A549 (cell line): ENCODE data around the gene GJD3.

ENCODE experiments used
- CEBPB ChIP-seq, 2 experiments: fragments of >200 bp in 1 of 2; sonication (Bioruptor Twin) in 1 of 2; formaldehyde crosslinking in 1 of 2; IDR thresholded peaks; 2 replicates each; pipeline ENCODE4 v1.6.1; 2012 to 2016
- CTCF ChIP-seq: fragments of >200 bp; sonication (Bioruptor Twin); formaldehyde crosslinking; IDR thresholded peaks from 3 replicates; pipeline ENCODE4 v1.5.1; 2016
- EHMT2 ChIP-seq: fragments of 200-600 bp; sonication (generic); IDR thresholded peaks from 2 replicates; pipeline ENCODE4 v1.6.1; 2016; ENCODE audit warnings: antibody characterized with exemption, low read depth, mild to moderate bottlenecking, moderate library complexity
- ELK1 ChIP-seq: fragments of 150-350 bp; IDR thresholded peaks from 2 replicates; pipeline ENCODE4 v1.6.1; 2014; ENCODE audit warnings: low read depth, mild to moderate bottlenecking, low read length
- EP300 ChIP-seq, 2 experiments: fragments of >200 bp; sonication (Bioruptor Twin); formaldehyde crosslinking; IDR thresholded peaks; 2 replicates in 1 of 2; 3 replicates in 1 of 2; pipeline ENCODE4 v1.6.1; 2016 to 2017
- JUN ChIP-seq, 2 experiments: fragments of >200 bp; sonication (Bioruptor Twin); formaldehyde crosslinking; IDR thresholded peaks; 2 replicates in 1 of 2; 3 replicates in 1 of 2; pipeline ENCODE4 v1.6.1; 2016 to 2017
- MAFK ChIP-seq: fragments of 450-650 bp; IDR thresholded peaks from 2 replicates; pipeline ENCODE4 v1.6.1; 2014; ENCODE audit not compliant: partially characterized antibody
- MAX ChIP-seq: IDR thresholded peaks from 2 replicates; pipeline ENCODE4 v1.6.1; 2012
- MAZ ChIP-seq: fragments of 150-350 bp; IDR thresholded peaks from 2 replicates; pipeline ENCODE4 v1.6.1; 2014; ENCODE audit warnings: antibody characterized with exemption, low read depth, low read length, borderline replicate concordance
- NFE2L2 ChIP-seq: fragments of 150-350 bp; conservative IDR thresholded peaks from 2 replicates; pipeline ENCODE4 v1.6.1; 2014; ENCODE audit warnings: low read length
- POLR2A ChIP-seq: IDR thresholded peaks from 2 replicates; pipeline ENCODE4 v1.6.1; 2012; ENCODE audit warnings: mild to moderate bottlenecking, low read length
- RAD21 ChIP-seq, 2 experiments: fragments of >200 bp in 1 of 2; sonication (Bioruptor Twin) in 1 of 2; formaldehyde crosslinking in 1 of 2; IDR thresholded peaks in 1 of 2; conservative IDR thresholded peaks in 1 of 2; 2 replicates in 1 of 2; 3 replicates in 1 of 2; pipeline ENCODE4 v1.6.1; 2012 to 2018; ENCODE audit warnings: inconsistent platforms in 1 of 2
- SMC3 ChIP-seq: fragments of >200 bp; sonication (Bioruptor Twin); formaldehyde crosslinking; IDR thresholded peaks from 3 replicates; pipeline ENCODE4 v1.6.1; 2018; ENCODE audit warnings: inconsistent platforms
- TF ChIP-seq, protein P1 (sequence below): fragments of 200-600 bp; sonication (generic); IDR thresholded peaks from 2 replicates; pipeline ENCODE4 v1.6.1; 2016; ENCODE audit warnings: antibody characterized with exemption, mild to moderate bottlenecking, moderate library complexity

- TF ChIP-seq NFE2L2: no peak
- TF ChIP-seq CTCF: no peak
- TF ChIP-seq EP300 (IDR thresholded peaks at IDR 0.05): no peak
- TF ChIP-seq POLR2A: no peak
- TF ChIP-seq MAZ: no peak
- TF ChIP-seq JUN (IDR thresholded peaks at IDR 0.05): no peak
- TF ChIP-seq, protein P1, sequence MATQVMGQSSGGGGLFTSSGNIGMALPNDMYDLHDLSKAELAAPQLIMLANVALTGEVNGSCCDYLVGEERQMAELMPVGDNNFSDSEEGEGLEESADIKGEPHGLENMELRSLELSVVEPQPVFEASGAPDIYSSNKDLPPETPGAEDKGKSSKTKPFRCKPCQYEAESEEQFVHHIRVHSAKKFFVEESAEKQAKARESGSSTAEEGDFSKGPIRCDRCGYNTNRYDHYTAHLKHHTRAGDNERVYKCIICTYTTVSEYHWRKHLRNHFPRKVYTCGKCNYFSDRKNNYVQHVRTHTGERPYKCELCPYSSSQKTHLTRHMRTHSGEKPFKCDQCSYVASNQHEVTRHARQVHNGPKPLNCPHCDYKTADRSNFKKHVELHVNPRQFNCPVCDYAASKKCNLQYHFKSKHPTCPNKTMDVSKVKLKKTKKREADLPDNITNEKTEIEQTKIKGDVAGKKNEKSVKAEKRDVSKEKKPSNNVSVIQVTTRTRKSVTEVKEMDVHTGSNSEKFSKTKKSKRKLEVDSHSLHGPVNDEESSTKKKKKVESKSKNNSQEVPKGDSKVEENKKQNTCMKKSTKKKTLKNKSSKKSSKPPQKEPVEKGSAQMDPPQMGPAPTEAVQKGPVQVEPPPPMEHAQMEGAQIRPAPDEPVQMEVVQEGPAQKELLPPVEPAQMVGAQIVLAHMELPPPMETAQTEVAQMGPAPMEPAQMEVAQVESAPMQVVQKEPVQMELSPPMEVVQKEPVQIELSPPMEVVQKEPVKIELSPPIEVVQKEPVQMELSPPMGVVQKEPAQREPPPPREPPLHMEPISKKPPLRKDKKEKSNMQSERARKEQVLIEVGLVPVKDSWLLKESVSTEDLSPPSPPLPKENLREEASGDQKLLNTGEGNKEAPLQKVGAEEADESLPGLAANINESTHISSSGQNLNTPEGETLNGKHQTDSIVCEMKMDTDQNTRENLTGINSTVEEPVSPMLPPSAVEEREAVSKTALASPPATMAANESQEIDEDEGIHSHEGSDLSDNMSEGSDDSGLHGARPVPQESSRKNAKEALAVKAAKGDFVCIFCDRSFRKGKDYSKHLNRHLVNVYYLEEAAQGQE: no peak
- no peak for TF ChIP-seq MAFK
- TF ChIP-seq EHMT2: no peak
- no peak for TF ChIP-seq MAX
- TF ChIP-seq SMC3: no peak
- no peak for TF ChIP-seq RAD21 (conservative IDR thresholded peaks at IDR 0.05 in 1 of 2, IDR thresholded peaks at IDR 0.05 in 1 of 2)
- TF ChIP-seq CEBPB (IDR thresholded peaks at IDR 0.05): no peak
- TF ChIP-seq ELK1: no peak
Measured at GRCh38 chr17:40338941-40339649, 25.4 kb downstream of the GJD3 start.
